NCI-H226 (cell line): ENCODE results near the gene FMR1.

Experiments
- DNase-seq: peaks from one replicate; pipeline ENCODE4 v3.0.0-alpha.2; 2015

The FMR1 gene

GRCh38 chrX:147911192-147912022, at the start of gene FMR1:
TSS of gene FMR1 (plus strand) at chrX:147911919. CDS start at chrX:147912180, 261 bp downstream.
- DNase-seq, result peak; percentile 71

- peak; percentile 18 for DNase-seq
Observed at GRCh38 chrX:147875866-147876596, 35.7 kb upstream of the FMR1 start.

GRCh38 chrX:147876849-147877646, 34.7 kb upstream of the FMR1 start:
- DNase-seq, result no peak

- no peak for DNase-seq
Observed at GRCh38 chrX:147877726-147878125, 34.0 kb upstream of the FMR1 start.

GRCh38 chrX:147884958-147885357, 26.8 kb upstream of the FMR1 start:
- DNase-seq, result peak; percentile 59

- DNase-seq, result peak; percentile 3
Observed at GRCh38 chrX:147890756-147891155, 21.0 kb upstream of the FMR1 start.

GRCh38 chrX:147891896-147892295, 19.8 kb upstream of the FMR1 start:
- DNase-seq, result peak; percentile 67

- DNase-seq, result no peak
Observed at GRCh38 chrX:147893741-147894140, 18.0 kb upstream of the FMR1 start.

DNA sequence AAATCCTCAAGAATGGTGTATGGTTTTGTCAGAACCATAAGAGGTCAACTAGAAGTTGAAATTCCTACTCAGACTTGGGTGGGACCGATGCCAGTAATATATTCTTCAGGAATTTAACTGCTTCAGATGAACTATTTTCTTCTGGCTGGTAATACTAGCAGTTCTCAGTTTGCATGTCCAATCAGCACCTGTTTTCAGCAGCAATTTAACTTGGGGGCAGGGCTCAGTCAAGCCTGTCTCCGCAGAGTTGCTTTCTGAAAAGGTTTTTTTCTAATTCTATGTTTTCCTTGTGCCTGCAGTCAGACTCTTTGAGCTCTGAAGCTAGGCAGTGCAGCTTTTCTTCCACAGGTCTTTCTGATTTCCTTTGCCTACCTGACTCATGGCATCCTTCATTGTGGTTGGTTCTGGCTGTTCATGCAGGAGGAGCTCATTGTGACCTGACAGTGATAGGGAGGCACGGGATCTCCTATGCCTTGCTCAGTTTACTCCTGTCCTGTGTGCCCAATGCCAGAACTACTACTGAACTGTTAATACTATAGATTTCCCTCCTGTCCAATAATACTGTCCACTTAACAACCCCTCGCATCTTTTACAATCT, 17.3 kb upstream of the FMR1 start:
- DNase-seq, result peak; percentile 48

DNA sequence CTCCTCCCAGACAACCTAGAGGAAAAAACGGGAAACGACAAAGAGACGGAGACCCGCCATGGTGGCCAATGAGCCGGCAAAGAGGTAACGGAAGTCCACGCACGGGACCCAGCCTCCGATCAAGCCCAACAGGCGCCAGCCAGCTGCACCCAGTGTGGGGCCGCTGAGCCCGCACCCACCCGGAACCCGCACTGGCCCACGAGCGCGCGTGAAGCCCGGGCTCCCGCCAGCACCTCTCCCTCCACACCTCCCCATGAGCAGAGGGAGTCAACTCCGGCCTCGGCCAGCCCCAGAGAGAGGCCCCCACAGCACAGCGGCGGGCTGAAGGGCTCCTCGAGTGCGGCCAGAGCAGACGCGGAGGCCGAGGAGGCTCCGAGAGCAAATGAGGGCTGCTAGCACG, 14.6 kb upstream of the FMR1 start:
- DNase-seq, result no peak

GRCh38 chrX:147898951-147899350, 12.8 kb upstream of the FMR1 start:
- DNase-seq, result no peak

DNA sequence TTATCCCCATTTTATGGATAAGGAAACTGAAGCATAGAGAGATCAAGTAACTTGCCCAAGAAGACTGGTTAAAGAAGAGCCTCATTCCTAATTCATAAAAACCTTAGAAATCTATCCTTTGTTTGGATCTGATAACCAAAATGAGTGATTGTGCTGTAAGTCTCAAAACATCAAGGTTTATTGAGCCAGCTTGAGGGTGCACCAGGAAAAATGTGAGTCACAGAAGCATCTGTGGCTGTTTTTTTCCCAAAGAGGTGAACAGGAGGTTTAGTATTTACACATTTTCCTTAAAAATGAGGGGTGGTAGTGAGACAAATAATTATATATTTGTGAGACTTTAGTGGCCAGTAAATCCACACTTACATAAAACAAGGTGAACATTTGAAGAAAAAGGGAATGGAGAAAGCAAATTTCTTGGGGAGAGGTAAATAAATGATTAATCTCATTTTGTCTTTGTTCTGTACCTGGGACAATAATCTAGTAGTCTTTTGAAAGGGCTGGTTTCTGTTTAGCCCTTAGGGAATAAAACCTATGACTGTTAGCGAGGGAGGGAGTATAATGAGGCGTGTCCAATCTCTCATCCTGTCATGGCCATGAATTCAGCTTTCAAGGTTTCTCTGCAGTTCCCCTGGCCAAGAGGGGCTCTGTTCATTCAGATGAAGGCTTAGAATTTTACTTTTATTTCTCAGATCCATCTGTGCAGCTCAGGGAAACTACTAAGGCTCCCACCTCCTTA, 12.2 kb upstream of the FMR1 start:
- DNase-seq, result peak; percentile 45

- peak; percentile 23 for DNase-seq
Observed at GRCh38 chrX:147900349-147900748, 11.4 kb upstream of the FMR1 start.

GRCh38 chrX:147901461-147902126, 10.1 kb upstream of the FMR1 start:
- no peak for DNase-seq

DNA sequence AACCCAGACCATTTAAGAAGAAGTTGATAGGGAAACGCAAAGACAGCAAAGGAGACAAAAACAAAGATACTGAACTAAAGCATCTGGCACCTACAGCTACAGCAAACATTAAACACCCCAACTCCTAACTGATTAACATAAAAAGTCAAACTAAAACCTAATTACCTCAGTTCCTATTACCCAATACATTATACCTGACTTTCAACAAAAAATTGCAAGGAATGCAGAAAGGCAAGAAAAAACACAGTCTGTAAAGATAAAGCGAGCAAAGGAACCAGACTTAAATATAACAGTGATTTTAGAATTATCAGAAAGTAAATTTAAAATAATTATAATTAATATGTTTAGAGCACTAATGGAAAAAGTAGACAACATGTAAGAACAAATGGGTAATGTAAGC, 9.4 kb upstream of the FMR1 start:
- DNase-seq, result no peak

- DNase-seq, result no peak
Observed at GRCh38 chrX:147908106-147908505, 3.6 kb upstream of the FMR1 start.

- DNase-seq, result no peak
Observed at GRCh38 chrX:147910607-147911006, 1.1 kb upstream of the FMR1 start.

DNA sequence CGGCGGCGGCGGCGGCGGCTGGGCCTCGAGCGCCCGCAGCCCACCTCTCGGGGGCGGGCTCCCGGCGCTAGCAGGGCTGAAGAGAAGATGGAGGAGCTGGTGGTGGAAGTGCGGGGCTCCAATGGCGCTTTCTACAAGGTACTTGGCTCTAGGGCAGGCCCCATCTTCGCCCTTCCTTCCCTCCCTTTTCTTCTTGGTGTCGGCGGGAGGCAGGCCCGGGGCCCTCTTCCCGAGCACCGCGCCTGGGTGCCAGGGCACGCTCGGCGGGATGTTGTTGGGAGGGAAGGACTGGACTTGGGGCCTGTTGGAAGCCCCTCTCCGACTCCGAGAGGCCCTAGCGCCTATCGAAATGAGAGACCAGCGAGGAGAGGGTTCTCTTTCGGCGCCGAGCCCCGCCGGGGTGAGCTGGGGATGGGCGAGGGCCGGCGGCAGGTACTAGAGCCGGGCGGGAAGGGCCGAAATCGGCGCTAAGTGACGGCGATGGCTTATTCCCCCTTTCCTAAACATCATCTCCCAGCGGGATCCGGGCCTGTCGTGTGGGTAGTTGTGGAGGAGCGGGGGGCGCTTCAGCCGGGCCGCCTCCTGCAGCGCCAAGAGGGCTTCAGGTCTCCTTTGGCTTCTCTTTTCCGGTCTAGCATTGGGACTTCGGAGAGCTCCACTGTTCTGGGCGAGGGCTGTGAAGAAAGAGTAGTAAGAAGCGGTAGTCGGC, 528 bp downstream of the FMR1 start:
- peak; percentile 2 for DNase-seq

- DNase-seq, result no peak
Observed at GRCh38 chrX:147913570-147913969, 1.9 kb downstream of the FMR1 start.

DNA sequence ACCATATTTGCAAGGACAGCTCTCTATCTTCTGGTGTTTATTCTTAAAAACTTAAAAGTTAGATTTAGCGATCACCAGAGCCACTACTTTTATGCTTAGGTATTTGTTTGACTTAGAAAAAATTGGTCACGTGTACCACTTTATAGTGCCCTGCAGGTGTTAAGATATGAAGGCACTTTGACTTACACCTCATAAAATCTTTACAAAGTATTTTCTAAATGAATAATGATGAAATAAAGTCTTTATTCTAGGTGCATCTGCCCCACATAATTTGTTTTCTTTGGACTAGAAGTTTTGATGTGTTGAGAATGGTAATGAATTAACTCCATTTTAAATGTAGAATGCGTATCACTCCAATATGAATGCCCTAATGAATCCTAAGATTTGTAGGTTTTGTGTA, 2.9 kb downstream of the FMR1 start:
- DNase-seq, result no peak

GRCh38 chrX:147916375-147916968, 4.8 kb downstream of the FMR1 start:
- no peak for DNase-seq
